ENCODE measurements around the gene TAOK1.

TAOK1 gene

GRCh38 chr17:29505836-29506235 lies 115.7 kb downstream of the TAOK1 start:
- Histone ChIP-seq H3K27me3 (ENCODE audit: insufficient read depth, poor library complexity, severe bottlenecking) (no peaks in the 10 kb centered on the region), H3K27ac (replicated peaks) (no peak overlapping the region), H3K4me3 (replicated peaks; ENCODE audit: insufficient read depth, low read length) (no peak overlapping the region)
- no peak for DNase-seq (ENCODE audit: low read depth in 1 of 2, low spot score in 1 of 2)
- TF ChIP-seq CTCF (IDR thresholded peaks at IDR 0.05; ENCODE audit: insufficient read depth, low read length) = no peak
- TF ChIP-seq SPI1 (IDR thresholded peaks at IDR 0.05; ENCODE audit: borderline replicate concordance, low read depth) = peak; percentile 51; the same call in 1 of the 2 replicates

- DNase-seq (ENCODE audit: low read depth in 1 of 2, low spot score in 1 of 2) = no peak
- Histone ChIP-seq H3K27me3 (ENCODE audit: insufficient read depth, poor library complexity, severe bottlenecking) (no peaks in the 10 kb centered on the region), H3K27ac (replicated peaks) (no peak overlapping the region), H3K4me3 (replicated peaks; ENCODE audit: insufficient read depth, low read length) (no peak overlapping the region)
- no peak for TF ChIP-seq SPI1 (IDR thresholded peaks at IDR 0.05; ENCODE audit: borderline replicate concordance, low read depth)
- no peak for TF ChIP-seq GABPA (IDR thresholded peaks at IDR 0.05; ENCODE audit: low read depth)
- TF ChIP-seq REST (IDR thresholded peaks at IDR 0.05; ENCODE audit: insufficient replicate concordance, low read depth) = no peak
- no peak for TF ChIP-seq POLR2AphosphoS5 (IDR thresholded peaks at IDR 0.05; ENCODE audit: low read depth)
- TF ChIP-seq CTCF (IDR thresholded peaks at IDR 0.05; ENCODE audit: insufficient read depth, low read length) = no peak
These were observed 120.8 kb downstream of the TAOK1 start for GRCh38 chr17:29510953-29511352.

- TF ChIP-seq REST (IDR thresholded peaks at IDR 0.05; ENCODE audit: insufficient replicate concordance, low read depth) = no peak
- TF ChIP-seq SPI1 (IDR thresholded peaks at IDR 0.05; ENCODE audit: borderline replicate concordance, low read depth) = no peak
- no peak overlapping the region for H3K27ac ChIP-seq (replicated peaks)
- no peak overlapping the region for H3K4me3 ChIP-seq (replicated peaks; ENCODE audit: insufficient read depth, low read length)
- no peak for DNase-seq (ENCODE audit: low read depth in 1 of 2, low spot score in 1 of 2)
- H3K27me3 ChIP-seq (ENCODE audit: insufficient read depth, poor library complexity, severe bottlenecking) = no peaks in the 10 kb centered on the region
These were observed 124.6 kb downstream of the TAOK1 start for GRCh38 chr17:29514792-29515191.

- H3K27me3 ChIP-seq (ENCODE audit: insufficient read depth, poor library complexity, severe bottlenecking) = no peaks in the 10 kb centered on the region
- DNase-seq (ENCODE audit: low read depth in 1 of 2, low spot score in 1 of 2) = no peak
- TF ChIP-seq CTCF (IDR thresholded peaks at IDR 0.05; ENCODE audit: insufficient read depth, low read length) (no peak), REST (IDR thresholded peaks at IDR 0.05; ENCODE audit: insufficient replicate concordance, low read depth) (no peak), SPI1 (IDR thresholded peaks at IDR 0.05; ENCODE audit: borderline replicate concordance, low read depth) (no peak), POLR2AphosphoS5 (IDR thresholded peaks at IDR 0.05; ENCODE audit: low read depth) (no peak), GABPA (IDR thresholded peaks at IDR 0.05; ENCODE audit: low read depth) (no peak)
- no peak overlapping the region for H3K4me3 ChIP-seq (replicated peaks; ENCODE audit: insufficient read depth, low read length)
- H3K27ac ChIP-seq (replicated peaks) = no peak overlapping the region
These were observed 128.2 kb downstream of the TAOK1 start for GRCh38 chr17:29518359-29518758.

Measured in HL-60 (cell line).